Measurements from ENCODE around the gene TSPAN14.
A peak's percentile ranks its signal among the peaks of the same experiment; 100 is the strongest.

Gene TSPAN14

DNA sequence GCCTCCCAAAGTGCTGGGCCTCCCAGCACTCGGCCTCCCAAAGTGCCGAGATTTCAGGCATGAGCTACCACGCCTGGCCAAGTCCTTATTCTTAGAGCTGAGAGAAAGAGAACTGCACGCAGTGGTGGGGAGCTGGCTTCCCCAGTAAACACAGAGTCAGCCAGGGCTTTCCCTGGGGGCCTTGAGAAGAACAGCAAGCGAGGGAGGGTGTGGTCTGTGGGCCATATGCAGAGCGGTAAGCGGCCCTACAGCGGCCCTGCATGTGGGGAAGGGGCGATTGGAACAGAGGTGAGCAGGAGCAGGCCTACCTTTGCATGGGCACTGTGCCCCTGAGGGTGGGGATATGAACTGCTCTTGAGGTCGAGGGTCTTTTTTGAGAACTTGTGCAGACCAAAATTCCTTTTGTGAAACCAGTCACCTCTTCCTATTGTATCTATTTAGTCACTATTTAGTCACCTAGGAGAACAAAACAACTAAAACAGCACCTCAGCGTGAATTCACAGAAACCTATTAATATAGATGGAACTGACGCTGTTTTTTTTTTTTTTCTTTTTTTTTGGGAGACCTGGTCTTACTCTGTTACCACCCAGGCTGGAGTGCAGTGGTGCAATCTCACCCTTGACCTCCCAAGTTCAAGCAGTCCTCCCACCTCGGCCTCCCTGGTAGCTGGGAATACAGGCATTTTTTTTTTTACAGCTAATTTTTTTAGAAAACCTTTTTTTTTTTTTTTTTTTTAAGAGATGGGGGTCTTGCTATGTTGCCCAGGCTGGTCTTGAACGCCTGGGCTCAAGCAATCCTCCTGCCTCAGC lies 46.7 kb downstream of the TSPAN14 start:
- DNase-seq (ENCODE audit: low spot score) = peak; percentile 62
- in situ Hi-C loops (cut with MboI; ENCODE audit: low pct_unique_long_range_greater_than_20kb, low sequenced_read_pairs, unreplicated experiment) = loop anchor here (5.0 kb wide), 1 partner anchor 53 kb away; no protein-coding TSS in a partner anchor
- TF ChIP-seq, protein P1, sequence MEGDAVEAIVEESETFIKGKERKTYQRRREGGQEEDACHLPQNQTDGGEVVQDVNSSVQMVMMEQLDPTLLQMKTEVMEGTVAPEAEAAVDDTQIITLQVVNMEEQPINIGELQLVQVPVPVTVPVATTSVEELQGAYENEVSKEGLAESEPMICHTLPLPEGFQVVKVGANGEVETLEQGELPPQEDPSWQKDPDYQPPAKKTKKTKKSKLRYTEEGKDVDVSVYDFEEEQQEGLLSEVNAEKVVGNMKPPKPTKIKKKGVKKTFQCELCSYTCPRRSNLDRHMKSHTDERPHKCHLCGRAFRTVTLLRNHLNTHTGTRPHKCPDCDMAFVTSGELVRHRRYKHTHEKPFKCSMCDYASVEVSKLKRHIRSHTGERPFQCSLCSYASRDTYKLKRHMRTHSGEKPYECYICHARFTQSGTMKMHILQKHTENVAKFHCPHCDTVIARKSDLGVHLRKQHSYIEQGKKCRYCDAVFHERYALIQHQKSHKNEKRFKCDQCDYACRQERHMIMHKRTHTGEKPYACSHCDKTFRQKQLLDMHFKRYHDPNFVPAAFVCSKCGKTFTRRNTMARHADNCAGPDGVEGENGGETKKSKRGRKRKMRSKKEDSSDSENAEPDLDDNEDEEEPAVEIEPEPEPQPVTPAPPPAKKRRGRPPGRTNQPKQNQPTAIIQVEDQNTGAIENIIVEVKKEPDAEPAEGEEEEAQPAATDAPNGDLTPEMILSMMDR (IDR thresholded peaks at IDR 0.05; ENCODE audit: extremely low read depth, insufficient read depth, missing control alignments) = no peak

- TF ChIP-seq, protein P1 (IDR thresholded peaks at IDR 0.05; ENCODE audit: extremely low read depth, insufficient read depth, missing control alignments) = no peak
- in situ Hi-C loops (cut with MboI; ENCODE audit: low pct_unique_long_range_greater_than_20kb, low sequenced_read_pairs, unreplicated experiment) = loop anchor here (5.0 kb wide), 1 partner anchor 54 kb away; no protein-coding TSS in a partner anchor
- no peak for DNase-seq (ENCODE audit: low spot score)
These were observed 47.3 kb downstream of the TSPAN14 start for GRCh38 chr10:80501381-80501912.

GRCh38 chr10:80501913-80502521 lies 47.9 kb downstream of the TSPAN14 start:
- TF ChIP-seq, protein P1 (IDR thresholded peaks at IDR 0.05; ENCODE audit: extremely low read depth, insufficient read depth, missing control alignments) = no peak
- in situ Hi-C loops (cut with MboI; ENCODE audit: low pct_unique_long_range_greater_than_20kb, low sequenced_read_pairs, unreplicated experiment) = loop anchor here (5.0 kb wide), 1 partner anchor 55 kb away; no protein-coding TSS in a partner anchor
- no peak for DNase-seq (ENCODE audit: low spot score)

- in situ Hi-C loops (cut with MboI; ENCODE audit: low pct_unique_long_range_greater_than_20kb, low sequenced_read_pairs, unreplicated experiment) = loop anchor here (5.0 kb wide), 1 partner anchor 56 kb away; no protein-coding TSS in a partner anchor
- TF ChIP-seq, protein P1 (IDR thresholded peaks at IDR 0.05; ENCODE audit: extremely low read depth, insufficient read depth, missing control alignments) = no peak
- DNase-seq (ENCODE audit: low spot score) = no peak
These were observed 48.8 kb downstream of the TSPAN14 start for GRCh38 chr10:80502621-80503583.

GRCh38 chr10:80503584-80504157 lies 49.6 kb downstream of the TSPAN14 start:
- in situ Hi-C loops (cut with MboI; ENCODE audit: low pct_unique_long_range_greater_than_20kb, low sequenced_read_pairs, unreplicated experiment) = loop anchor here (5.0 kb wide), 1 partner anchor 56 kb away; no protein-coding TSS in a partner anchor

More at GRCh38 chr10:80503584-80504157, 49.6 kb downstream of the TSPAN14 start:
- no peak for DNase-seq (ENCODE audit: low spot score)
- TF ChIP-seq, protein P1 (IDR thresholded peaks at IDR 0.05; ENCODE audit: extremely low read depth, insufficient read depth, missing control alignments) = no peak
